Astrocyte of the cerebellum (primary cell): ENCODE data around the gene PDE4C.
A peak's percentile ranks its signal among the peaks of the same experiment; 100 is the strongest.

Experiments used
- DNase-seq: peaks from one replicate; pipeline ENCODE4 v3.0.0-alpha.2; 2011; ENCODE audit warnings: low read depth
- H3K4me3 ChIP-seq: 2 replicates; pipeline ENCODE4 v1.5.1; 2011; ENCODE audit warnings: mild to moderate bottlenecking, low read depth, low read length, moderate library complexity
- in situ Hi-C: cut with HindIII; loops from 2 replicates; pipeline ENCODE4 v1.10.0; 2017; ENCODE audit warnings: low sequenced_read_pairs
- TF ChIP-seq, protein P1 (sequence below): IDR thresholded peaks from 2 replicates; pipeline ENCODE4 v1.5.1; 2012; ENCODE audit warnings: low read length, low read depth, moderate library complexity, mild to moderate bottlenecking; ENCODE audit errors: missing control alignments

The PDE4C gene

GRCh38 chr19:18229474-18229873 lies 3.2 kb upstream of the PDE4C start:
- no peak overlapping the region for H3K4me3 ChIP-seq
- TF ChIP-seq, protein P1, sequence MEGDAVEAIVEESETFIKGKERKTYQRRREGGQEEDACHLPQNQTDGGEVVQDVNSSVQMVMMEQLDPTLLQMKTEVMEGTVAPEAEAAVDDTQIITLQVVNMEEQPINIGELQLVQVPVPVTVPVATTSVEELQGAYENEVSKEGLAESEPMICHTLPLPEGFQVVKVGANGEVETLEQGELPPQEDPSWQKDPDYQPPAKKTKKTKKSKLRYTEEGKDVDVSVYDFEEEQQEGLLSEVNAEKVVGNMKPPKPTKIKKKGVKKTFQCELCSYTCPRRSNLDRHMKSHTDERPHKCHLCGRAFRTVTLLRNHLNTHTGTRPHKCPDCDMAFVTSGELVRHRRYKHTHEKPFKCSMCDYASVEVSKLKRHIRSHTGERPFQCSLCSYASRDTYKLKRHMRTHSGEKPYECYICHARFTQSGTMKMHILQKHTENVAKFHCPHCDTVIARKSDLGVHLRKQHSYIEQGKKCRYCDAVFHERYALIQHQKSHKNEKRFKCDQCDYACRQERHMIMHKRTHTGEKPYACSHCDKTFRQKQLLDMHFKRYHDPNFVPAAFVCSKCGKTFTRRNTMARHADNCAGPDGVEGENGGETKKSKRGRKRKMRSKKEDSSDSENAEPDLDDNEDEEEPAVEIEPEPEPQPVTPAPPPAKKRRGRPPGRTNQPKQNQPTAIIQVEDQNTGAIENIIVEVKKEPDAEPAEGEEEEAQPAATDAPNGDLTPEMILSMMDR, result peak; percentile 39
- DNase-seq, result no peak
- in situ Hi-C loops, result no loop called here

- no peak overlapping the region for H3K4me3 ChIP-seq
- in situ Hi-C loops, result no loop called here
- DNase-seq, result no peak
- TF ChIP-seq, protein P1, result no peak
Observed at GRCh38 chr19:18227781-18228271, 1.6 kb upstream of the PDE4C start.

GRCh38 chr19:18226956-18227780 lies 930 bp upstream of the PDE4C start:
- no peak for DNase-seq
- in situ Hi-C loops, result no loop called here
- H3K4me3 ChIP-seq, result no peak overlapping the region
- TF ChIP-seq, protein P1, result no peak

- in situ Hi-C loops, result no loop called here
- TF ChIP-seq, protein P1, result no peak
- H3K4me3 ChIP-seq, result no peak overlapping the region
- no peak for DNase-seq
Observed at GRCh38 chr19:18225355-18225701, 910 bp downstream of the PDE4C start.

DNA sequence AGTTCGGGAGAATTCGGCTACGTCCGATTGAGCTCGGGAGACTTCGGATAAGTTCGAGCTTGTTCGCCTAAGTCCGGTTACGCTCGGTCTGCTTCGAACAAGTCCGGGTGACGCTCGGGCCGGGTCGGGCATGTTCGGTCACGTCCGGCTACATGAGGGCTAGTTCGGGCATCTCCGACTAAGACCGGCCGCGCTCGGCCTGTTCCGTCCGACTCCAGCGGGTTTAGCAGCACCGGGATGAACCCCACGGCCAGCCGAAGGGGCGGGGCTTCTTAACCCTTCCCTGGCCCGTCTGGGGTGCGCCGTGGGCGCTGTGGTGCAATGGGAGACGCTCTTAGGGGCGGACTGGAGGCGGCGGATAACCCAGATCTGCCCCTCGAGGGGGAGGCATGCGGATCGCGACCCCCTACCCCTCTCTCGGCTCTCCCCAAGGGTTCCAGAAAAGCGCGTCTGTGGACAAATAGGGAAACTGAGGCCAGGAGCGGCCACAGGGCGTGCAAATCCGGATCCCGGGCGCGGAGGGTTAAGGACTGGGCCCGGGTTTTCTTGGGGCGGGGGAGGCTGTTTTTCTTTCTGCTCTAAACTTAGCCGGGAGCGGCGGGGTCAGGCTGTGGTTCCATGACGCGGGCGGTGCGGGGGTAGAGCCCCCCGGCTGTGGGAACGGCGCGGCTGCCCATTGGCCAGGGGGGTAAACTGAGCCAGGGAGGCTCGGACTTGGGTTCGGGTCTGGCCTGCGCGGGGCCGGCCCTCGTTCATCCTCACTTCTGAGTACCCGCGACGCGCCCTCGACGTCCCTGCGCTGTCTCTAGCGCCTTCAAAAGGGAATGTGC lies 1.5 kb downstream of the PDE4C start:
- peak overlapping the region; percentile 25 for H3K4me3 ChIP-seq
- in situ Hi-C loops, result no loop called here
- DNase-seq, result peak; percentile 99
- TF ChIP-seq, protein P1, result no peak

DNA sequence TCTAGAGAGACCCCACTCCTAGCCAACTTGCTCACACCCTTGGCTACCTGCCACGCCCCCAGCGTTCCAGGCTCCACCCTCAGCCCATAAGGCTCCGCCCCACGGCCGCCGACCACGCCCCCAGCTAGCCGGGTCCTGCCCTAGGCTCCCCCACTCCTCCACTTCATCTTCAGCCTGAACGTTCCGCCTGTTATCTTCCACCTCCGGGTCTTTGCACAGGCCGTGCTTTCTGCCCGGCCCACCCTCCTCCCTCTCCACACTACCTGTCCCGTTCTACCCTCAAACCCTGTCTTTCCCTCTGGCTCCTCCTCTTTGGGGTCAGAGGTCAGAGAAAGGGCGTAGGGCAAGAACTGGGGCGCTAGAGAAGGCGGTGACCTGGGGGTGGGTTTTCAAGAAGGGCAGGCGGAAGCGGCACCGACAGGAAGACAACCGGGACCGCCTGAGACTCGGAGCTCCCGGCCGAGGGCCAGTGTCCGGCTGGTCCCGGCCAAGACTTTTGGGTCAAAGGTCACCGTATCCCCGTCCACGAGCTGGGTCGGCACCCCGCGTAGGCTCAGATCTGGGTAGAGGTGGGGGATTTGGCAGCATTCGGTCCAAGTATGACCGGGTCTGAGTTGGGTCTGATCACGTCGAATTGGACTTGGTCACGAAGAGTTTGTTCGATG lies 2.2 kb downstream of the PDE4C start:
- peak overlapping the region; percentile 25 for H3K4me3 ChIP-seq
- TF ChIP-seq, protein P1, result no peak
- in situ Hi-C loops, result no loop called here
- no peak for DNase-seq
